Measurements from ENCODE around the gene TENM4. TPM values are rescaled to one million over a fixed set of nuclear protein-coding genes. Genes with fewer than 3 reads are reported as not detected.

TENM4 gene
- total and polyA plus RNA-seq, 4 donors: 0.02 to 0.33 (median 0.14) TPM

DNA sequence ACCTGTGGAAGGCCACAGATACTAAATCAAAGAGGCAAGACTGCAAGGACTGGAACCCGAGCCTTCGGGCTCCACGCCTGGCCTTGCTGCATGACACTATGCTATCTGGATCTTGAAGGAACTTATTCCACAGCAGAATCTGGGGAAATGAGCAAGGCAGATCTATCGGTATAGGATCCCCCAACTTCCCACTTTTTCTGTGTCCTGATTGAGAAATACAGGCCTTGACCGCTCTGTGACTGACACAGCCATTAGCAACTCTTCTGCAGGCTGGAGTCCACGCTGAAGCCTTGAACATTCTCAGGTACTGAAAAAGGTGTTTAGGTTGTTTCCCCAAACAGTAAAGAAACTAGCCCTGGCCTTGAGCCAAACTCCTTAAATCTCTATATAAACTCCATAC is 625.0 kb downstream of the TENM4 start (continued):
- TF ChIP-seq, protein P1, sequence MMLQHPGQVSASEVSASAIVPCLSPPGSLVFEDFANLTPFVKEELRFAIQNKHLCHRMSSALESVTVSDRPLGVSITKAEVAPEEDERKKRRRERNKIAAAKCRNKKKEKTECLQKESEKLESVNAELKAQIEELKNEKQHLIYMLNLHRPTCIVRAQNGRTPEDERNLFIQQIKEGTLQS (IDR thresholded peaks at IDR 0.05): no peak
- no peak for TF ChIP-seq GABPA (IDR thresholded peaks at IDR 0.05 in 1 of 2, conservative IDR thresholded peaks at IDR 0.05 in 1 of 2)
- TF ChIP-seq ZBTB33 (IDR thresholded peaks at IDR 0.05): no peak
- no peak for TF ChIP-seq TAF1 (conservative IDR thresholded peaks at IDR 0.05)
- TF ChIP-seq RXRA (IDR thresholded peaks at IDR 0.05): no peak
- no peak for TF ChIP-seq EGR1 (IDR thresholded peaks at IDR 0.05; ENCODE audit: low read depth in 2 of 2)
- TF ChIP-seq NR2F2 (IDR thresholded peaks at IDR 0.05): no peak

DNA sequence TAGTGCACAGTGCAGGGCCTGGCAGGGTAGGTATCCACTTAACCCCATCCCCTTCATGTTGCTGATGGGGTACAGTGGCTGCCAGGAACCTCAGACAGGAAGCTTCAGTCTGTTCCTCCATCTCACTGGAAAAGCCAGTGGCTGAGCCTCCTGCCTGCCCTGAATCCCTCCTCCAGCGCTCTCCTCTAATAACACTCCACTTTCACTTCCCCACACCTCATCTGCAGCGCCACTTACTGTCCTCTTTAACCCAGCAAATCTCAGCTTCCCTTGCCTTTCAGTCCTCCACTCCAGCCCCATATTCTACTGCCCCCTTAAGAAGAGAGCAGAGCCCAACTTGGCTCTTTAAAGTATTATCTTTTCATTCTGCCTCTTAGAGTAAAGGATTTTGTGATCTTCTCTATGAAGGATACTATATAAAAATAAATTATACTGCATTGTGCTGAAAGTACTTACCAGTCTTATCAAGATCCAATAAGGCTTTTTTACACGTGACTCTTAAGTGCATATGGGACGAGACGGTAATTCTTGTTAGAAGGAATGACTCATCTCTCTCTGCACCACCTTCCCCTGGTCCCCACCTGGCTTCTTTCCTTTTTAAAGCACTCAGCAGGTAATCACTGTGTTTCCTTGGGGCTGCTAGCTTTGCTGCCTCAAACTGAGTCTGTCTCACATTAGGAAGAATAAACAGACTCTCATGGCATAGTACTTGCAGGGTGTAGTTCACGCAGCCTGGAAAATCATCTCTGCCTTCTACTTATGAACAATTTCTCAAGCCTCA is 628.1 kb downstream of the TENM4 start:
- WGBS: 81% methylated on average over 6 of the region's 6 CpGs
- Histone ChIP-seq H3K4me1 (ENCODE audit: control insufficient read depth in 4 of 4, insufficient read depth in 4 of 4, low read length in 3 of 4) (no peaks in the 10 kb centered on the region), H3K36me3 (ENCODE audit: control insufficient read depth in 4 of 4, insufficient read depth in 3 of 4, low read depth in 1 of 4, low read length in 3 of 4) (no peaks in the 10 kb centered on the region)

More for the DNA sequence above, 628.1 kb downstream of the TENM4 start:
- Histone ChIP-seq H3K4me3 (ENCODE audit: low read depth in 1 of 3, low read length in 3 of 3) (no peak overlapping the region), H3K9me3 (ENCODE audit: control insufficient read depth in 4 of 4, low read length in 3 of 4) (no peaks in the 10 kb centered on the region), H3K27me3 (ENCODE audit: control insufficient read depth in 4 of 4, insufficient read depth in 4 of 4, low read length in 3 of 4) (no peaks in the 10 kb centered on the region), H3K9ac (ENCODE audit: low read depth in 1 of 2, low read length in 2 of 2) (no peak overlapping the region), H3K27ac (ENCODE audit: low read depth in 1 of 2, low read length in 2 of 2) (no peak overlapping the region)
- no peak for TF ChIP-seq NR2F2 (IDR thresholded peaks at IDR 0.05)
- TF ChIP-seq, protein P1 (IDR thresholded peaks at IDR 0.05): no peak
- TF ChIP-seq TAF1 (conservative IDR thresholded peaks at IDR 0.05): no peak
- TF ChIP-seq FOXA1 (IDR thresholded peaks at IDR 0.05): no peak
- no peak for TF ChIP-seq REST (IDR thresholded peaks at IDR 0.05)
- DNase-seq (ENCODE audit: low spot score): no peak
